Fibroblast of skin of scalp (primary cell): ENCODE measurements around the gene PCF11.

Experiments used
- DNase-seq: peaks from one replicate; pipeline ENCODE4 v3.0.0-alpha.2; 2013

Gene PCF11

DNA sequence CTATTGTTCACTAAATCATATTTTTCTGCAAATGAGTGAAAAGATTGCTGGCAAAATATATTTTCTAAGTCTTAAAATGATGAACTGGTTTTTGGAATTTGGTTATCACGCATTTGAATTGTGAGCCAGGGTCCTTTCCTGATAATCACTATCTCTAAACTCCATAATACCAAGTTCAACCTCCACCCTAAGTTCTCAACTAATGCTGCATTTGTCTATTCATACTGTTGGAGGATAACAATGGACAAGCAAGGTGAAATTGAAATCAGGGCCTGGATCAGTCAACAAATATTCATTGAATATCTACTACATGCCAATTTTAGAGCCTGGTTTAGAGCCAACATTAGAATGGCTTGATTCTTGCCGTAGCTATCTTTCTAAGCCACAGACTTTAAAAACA, 4.7 kb upstream of the PCF11 start:
- DNase-seq, result no peak

GRCh38 chr11:83153764-83154163, 3.2 kb upstream of the PCF11 start:
- no peak for DNase-seq

DNA sequence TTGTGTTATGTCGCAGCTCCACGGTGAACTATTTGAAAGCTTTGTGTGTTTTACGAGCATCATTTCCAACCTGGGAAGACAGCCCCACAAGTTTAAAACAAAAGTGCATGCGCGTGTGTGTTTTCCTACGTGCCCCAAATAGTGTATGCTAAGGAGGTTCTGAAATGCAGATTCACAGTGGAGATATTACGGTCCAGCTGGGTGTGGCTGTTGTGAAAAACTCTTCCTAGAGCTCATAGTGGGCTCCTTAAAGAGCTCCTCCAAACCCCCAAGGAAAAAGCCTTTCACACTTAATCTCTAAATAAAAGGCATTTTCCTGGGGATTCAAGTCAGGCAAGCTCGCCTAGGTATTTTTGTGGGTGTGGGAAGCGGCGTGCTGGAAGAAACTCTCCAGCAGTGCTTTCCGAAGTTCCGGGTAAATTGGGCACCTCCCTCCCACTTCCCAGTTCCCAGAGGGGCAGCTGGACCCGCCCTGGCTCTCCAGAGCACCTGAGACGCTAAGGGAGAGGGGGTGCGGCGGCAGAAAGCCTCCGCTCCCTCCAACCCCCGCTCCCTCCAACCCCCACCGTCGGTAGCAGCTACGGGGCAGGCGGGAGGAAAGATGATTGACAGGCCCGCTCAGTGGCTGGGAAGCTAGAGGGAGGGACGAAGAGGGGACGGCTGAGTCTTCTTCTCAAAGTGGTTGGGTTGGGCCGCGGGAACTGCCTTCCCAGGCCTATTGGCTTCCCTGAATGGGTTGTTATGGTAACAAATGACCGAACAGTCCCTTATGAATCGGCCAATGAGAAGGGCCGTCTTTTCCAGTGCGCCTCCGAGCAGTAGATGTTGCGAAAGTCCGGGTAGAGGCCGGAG, 561 bp upstream of the PCF11 start:
- peak; percentile 100 for DNase-seq

DNA sequence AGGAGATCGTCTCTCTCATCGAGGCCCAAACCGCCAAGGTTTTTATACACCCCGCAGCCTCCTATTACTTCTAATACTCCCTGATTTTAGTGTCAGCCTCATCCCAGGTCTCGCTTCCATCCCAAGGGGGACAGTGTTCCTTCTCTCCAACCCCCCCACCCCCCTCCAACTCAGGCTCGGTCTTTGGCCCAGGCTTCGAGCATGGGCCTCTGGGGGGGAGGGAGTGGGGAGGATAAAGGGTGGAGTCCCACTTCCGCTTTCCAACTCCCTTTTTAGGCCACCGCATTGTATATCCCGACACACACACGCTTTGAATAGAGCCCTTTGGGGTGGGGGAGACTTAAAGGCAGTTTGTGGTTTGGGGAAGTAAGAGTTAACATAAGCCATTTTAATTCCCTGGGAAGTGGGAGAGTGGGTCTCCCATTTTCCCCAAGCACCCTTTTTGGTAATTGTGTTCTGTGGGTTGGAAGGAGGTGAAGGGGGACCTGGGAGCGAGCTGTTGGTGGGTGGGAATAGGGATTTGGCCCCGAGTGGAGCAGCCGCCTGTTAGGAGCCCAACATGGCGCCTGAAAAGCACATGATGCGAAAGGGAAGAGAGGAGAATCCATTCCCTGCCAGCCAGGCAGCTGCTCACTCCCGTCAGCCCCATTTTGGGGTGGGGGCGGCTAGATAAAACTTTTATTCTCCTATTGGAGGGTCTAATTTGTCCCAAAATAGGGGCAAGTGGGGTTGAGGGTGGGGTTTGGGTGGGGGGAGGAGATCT, 844 bp downstream of the PCF11 start:
- DNase-seq, result peak; percentile 63

- peak; percentile 9 for DNase-seq
These were observed 1.4 kb downstream of the PCF11 start for GRCh38 chr11:83158357-83158786.

DNA sequence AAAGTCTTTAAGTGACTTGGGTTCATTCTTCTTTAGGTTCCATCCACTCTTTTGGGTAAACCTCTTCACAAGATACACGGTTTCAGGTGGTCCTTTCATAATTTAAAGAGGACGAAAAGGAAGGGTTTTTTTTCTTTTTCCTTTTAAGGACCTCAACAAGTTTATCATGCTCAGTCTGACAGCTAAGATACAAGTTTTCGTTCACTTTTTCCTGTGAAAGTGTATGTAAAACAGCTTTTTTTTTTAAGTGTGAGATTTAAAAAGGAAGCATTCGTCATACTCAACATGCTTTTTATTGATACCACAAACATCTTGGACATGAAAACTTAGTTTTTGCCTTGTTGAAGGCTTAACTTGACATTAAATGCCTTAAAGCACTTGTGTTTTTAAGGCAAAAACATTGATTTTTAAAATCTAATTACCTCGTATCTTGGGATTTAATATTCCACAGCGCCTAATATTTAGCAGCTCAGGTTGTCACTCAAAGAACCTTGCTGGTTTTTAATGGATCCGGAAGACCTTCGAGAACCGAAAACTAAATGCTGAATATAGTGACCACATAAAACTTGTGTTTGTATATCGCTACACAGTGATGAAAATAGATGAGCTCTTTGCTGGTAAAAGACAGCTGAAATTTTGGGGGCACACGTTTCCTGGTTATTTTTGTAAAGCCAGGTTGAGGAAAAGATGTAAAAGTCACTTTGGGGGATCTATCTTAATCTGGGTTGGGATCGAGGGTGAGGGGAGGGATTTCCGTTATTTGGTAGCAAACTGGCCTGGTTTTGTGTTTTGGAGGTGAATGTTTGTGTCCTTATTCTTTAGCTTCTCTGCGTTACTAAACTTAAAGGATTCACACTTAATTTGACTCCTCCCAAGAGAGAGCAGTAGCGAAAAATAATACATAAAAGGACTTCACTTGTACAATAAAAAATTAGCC, 2.3 kb downstream of the PCF11 start:
- no peak for DNase-seq

GRCh38 chr11:83159902-83160865, 3.3 kb downstream of the PCF11 start:
- DNase-seq, result peak; percentile 8

GRCh38 chr11:83161610-83162199, 4.8 kb downstream of the PCF11 start:
- DNase-seq, result no peak

GRCh38 chr11:83162377-83162776, 5.4 kb downstream of the PCF11 start:
- DNase-seq, result no peak

- no peak for DNase-seq
These were observed 9.4 kb downstream of the PCF11 start for GRCh38 chr11:83166193-83166866.

DNA sequence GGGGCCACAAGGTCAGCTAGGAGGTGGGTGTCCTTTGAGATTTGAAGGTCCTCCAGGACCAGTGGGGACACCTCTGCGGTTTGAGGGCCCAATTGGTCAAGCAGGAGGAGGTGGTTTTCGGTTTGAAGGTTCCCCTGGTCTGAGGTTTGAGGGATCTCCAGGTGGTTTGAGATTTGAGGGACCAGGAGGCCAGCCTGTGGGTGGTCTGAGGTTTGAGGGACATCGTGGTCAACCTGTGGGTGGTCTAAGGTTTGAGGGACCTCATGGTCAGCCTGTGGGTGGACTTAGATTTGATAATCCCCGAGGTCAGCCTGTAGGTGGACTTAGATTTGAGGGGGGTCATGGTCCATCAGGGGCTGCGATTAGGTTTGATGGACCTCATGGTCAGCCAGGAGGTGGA, 11.8 kb downstream of the PCF11 start:
- DNase-seq, result no peak

- DNase-seq, result no peak
These were observed 13.9 kb downstream of the PCF11 start for GRCh38 chr11:83170865-83171264.

DNA sequence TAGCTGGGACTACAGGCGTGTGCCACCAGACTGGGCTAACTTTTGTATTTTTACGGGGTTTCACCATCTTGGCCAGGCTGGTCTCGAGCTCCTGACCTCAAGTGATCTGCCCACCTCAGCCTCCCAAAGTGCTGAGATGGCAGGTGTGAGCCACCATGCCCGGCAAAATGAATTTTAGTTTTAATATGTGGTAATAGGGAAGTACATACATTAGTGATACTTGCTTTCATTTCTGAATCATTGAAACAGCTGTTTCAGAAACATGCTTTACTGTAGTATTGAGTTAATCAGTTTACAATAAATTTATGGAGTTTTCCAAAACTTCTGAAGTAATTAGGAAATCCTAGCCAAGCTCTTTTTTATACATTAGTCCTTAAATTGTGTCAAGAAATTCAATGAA, 15.6 kb downstream of the PCF11 start:
- no peak for DNase-seq

DNA sequence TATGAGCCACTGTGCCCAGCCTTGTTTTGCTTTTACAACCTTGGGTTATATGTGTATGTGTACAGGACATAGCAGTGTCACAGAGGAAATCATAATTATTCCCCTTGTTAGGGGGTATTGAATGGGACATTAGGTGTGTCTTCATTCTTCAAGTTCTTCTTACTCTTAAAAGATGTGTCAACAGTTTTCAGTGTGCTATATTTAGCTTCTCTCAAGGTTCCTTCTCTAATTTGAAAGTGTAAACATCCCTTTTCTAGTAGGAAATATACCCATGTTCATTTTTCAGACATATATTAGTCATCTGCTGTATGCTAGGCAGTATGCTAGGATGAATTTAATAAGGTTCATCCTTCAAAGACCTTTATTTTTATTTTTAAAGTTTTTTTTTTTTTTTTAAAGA, 17.1 kb downstream of the PCF11 start:
- DNase-seq, result no peak

GRCh38 chr11:83175815-83176214, 18.9 kb downstream of the PCF11 start:
- DNase-seq, result no peak

DNA sequence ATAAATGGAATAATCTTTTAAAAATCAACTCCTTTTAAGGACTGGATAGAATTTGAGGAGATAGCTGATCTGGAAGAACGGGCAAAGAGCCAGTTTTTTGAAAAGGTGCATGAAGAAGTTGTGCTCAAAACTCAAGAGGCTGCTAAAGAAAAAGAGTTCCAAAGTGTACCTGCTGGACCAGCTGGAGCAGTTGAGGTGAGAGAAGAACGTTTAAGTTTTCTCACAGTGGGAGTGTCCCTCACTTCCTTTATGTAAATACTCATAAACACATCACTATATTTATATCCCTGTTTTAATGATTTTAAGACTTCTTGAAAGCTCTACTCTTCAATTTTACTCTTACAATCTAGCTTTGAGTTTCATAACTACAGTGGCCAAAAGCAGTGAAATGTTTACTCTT, 24.9 kb downstream of the PCF11 start:
- no peak for DNase-seq

DNA sequence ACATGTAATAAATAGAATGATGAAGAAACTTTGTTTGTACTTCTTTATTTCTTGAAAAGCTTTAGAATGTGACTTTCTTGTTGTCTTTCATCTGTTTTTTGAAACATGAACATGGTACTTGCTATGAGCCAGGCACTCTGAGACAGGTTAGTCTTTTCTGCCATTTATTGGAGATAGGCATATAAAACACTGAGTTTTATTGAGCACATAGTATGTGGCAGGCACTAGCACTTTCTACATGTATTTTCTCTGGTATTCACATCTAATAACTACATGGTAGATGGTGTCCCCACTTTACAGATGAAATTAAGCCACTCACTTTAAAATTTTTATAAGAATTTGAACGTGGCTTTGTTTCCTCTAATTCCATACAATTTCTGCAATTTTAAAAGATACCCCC, 28.8 kb downstream of the PCF11 start:
- no peak for DNase-seq

GRCh38 chr11:83187465-83187864, 30.5 kb downstream of the PCF11 start:
- DNase-seq, result no peak

- DNase-seq, result no peak
These were observed 34.6 kb downstream of the PCF11 start for GRCh38 chr11:83191491-83191890.

- DNase-seq, result no peak
These were observed 35.1 kb downstream of the PCF11 start for GRCh38 chr11:83191986-83192385.
